GM23338 (cell line): Measurements from ENCODE around the gene BNIP1. TPM values are rescaled to one million over a fixed set of nuclear protein-coding genes. Genes with fewer than 3 reads are reported as not detected.

ENCODE experiments used
- ATAC-seq: fragments of 200-7000 bp; cut with Tn5 transposase; 3 replicates; pipeline ENCODE4 v1.9.1; 2020
- DNase-seq: peaks from one replicate; pipeline ENCODE4 v3.0.0-alpha.2; 2015; ENCODE audit warnings: low spot score
- H2AFZ ChIP-seq: fragments of 200-600 bp; sonication (generic); 2 replicates; pipeline ENCODE4 v1.8.0; 2016; ENCODE audit warnings: antibody characterized with exemption, mild to moderate bottlenecking, moderate library complexity
- H3F3A ChIP-seq: fragments of 200-600 bp; sonication (generic); replicated peaks from 2 replicates; pipeline ENCODE4 v1.8.0; 2017; ENCODE audit warnings: antibody characterized with exemption, mixed run types, low read depth
- H3K27ac ChIP-seq: fragments of 200-600 bp; sonication (generic); 2 replicates; pipeline ENCODE4 v1.6.1; 2016; ENCODE audit warnings: low read depth
- H3K27me3 ChIP-seq: fragments of 200-600 bp; sonication (generic); 2 replicates; pipeline ENCODE4 v1.8.0; 2016; ENCODE audit warnings: mild to moderate bottlenecking, mixed run types, moderate library complexity; ENCODE audit not compliant: insufficient read depth
- H3K36me3 ChIP-seq: fragments of 200-600 bp; sonication (generic); 2 replicates; pipeline ENCODE4 v1.8.0; 2016; ENCODE audit warnings: mild to moderate bottlenecking; ENCODE audit not compliant: insufficient read depth
- H3K4me1 ChIP-seq: fragments of 200-600 bp; sonication (generic); 2 replicates; pipeline ENCODE4 v1.8.0; 2016; ENCODE audit warnings: mild to moderate bottlenecking, moderate library complexity; ENCODE audit not compliant: insufficient read depth
- H3K4me2 ChIP-seq: fragments of 200-600 bp; sonication (generic); 2 replicates; pipeline ENCODE4 v1.7.1; 2017; ENCODE audit warnings: mixed run types
- H3K4me3 ChIP-seq: fragments of 200-600 bp; sonication (generic); 2 replicates; pipeline ENCODE4 v1.6.1; 2016; ENCODE audit warnings: mixed run types
- H3K79me2 ChIP-seq: fragments of 200-600 bp; sonication (generic); replicated peaks from 2 replicates; pipeline ENCODE4 v1.8.0; 2017; ENCODE audit warnings: mild to moderate bottlenecking; ENCODE audit not compliant: insufficient read depth
- H3K9me2 ChIP-seq: fragments of 200-600 bp; sonication (generic); 2 replicates; pipeline ENCODE4 v1.8.0; 2017; ENCODE audit not compliant: insufficient read depth
- H4K20me1 ChIP-seq: fragments of 200-600 bp; sonication (generic); replicated peaks from 2 replicates; pipeline ENCODE4 v1.8.0; 2017; ENCODE audit warnings: mild to moderate bottlenecking; ENCODE audit not compliant: insufficient read depth
- H3K27ac Mint-ChIP-seq: 2 replicates; pipeline ENCODE4 v1.8.0; 2020; ENCODE audit warnings: inconsistent platforms, mild to moderate bottlenecking, moderate library complexity, mixed read lengths
- H3K27me3 Mint-ChIP-seq: 3 replicates; pipeline ENCODE4 v1.8.0; 2022; ENCODE audit warnings: low read depth, mild to moderate bottlenecking, moderate library complexity, mixed read lengths, inconsistent platforms; ENCODE audit not compliant: insufficient read depth, poor library complexity
- H3K36me3 Mint-ChIP-seq: 3 replicates; pipeline ENCODE4 v1.8.0; 2021; ENCODE audit warnings: low read depth, mild to moderate bottlenecking, inconsistent platforms, moderate library complexity, mixed read lengths
- H3K4me1 Mint-ChIP-seq: 3 replicates; pipeline ENCODE4 v1.8.0; 2020; ENCODE audit warnings: mild to moderate bottlenecking, inconsistent platforms, mixed read lengths
- H3K4me3 Mint-ChIP-seq: 3 replicates; pipeline ENCODE4 v1.8.0; 2021; ENCODE audit warnings: moderate library complexity, mild to moderate bottlenecking, inconsistent platforms, mixed read lengths
- H3K9me3 Mint-ChIP-seq: 3 replicates; pipeline ENCODE4 v1.8.0; 2020; ENCODE audit warnings: moderate library complexity, mild to moderate bottlenecking, inconsistent platforms, mixed read lengths
- CREB1 ChIP-seq: fragments of 250-450 bp; sonication (Bioruptor Pico); IDR thresholded peaks from 2 replicates; pipeline ENCODE4 v1.5.0; 2020; ENCODE audit warnings: low read depth, mild to moderate bottlenecking, moderate library complexity
- ETS1 ChIP-seq: IDR thresholded peaks from 2 replicates; pipeline ENCODE4 v1.6.1; 2016; ENCODE audit warnings: antibody characterized with exemption
- EZH2 ChIP-seq: fragments of 200-600 bp; sonication (generic); IDR thresholded peaks from one replicate; pipeline ENCODE4 v1.8.0; 2017; ENCODE audit warnings: antibody characterized with exemption, mild to moderate bottlenecking, low read depth; ENCODE audit not compliant: unreplicated experiment
- EZH2phosphoT487 ChIP-seq: fragments of 200-600 bp; sonication (generic); IDR thresholded peaks from one replicate; pipeline ENCODE4 v1.8.1; 2018; ENCODE audit warnings: antibody characterized with exemption; ENCODE audit not compliant: unreplicated experiment
- JUNB ChIP-seq: IDR thresholded peaks from one replicate; pipeline ENCODE4 v1.6.1; 2016; ENCODE audit warnings: antibody characterized with exemption; ENCODE audit not compliant: unreplicated experiment
- NANOG ChIP-seq: IDR thresholded peaks from 2 replicates; pipeline ENCODE4 v1.6.1; 2016; ENCODE audit warnings: antibody characterized with exemption, borderline replicate concordance
- POLR2AphosphoS5 ChIP-seq: IDR thresholded peaks from 2 replicates; pipeline ENCODE4 v1.6.1; 2016; ENCODE audit warnings: antibody characterized with exemption, low read depth
- STAT1 ChIP-seq: IDR thresholded peaks from one replicate; pipeline ENCODE4 v1.6.1; 2016; ENCODE audit warnings: antibody characterized with exemption; ENCODE audit not compliant: unreplicated experiment
- ZNF114 ChIP-seq: fragments of 250-450 bp; sonication (Bioruptor Pico); IDR thresholded peaks from 2 replicates; pipeline ENCODE4 v1.5.0; 2020; ENCODE audit warnings: mild to moderate bottlenecking, moderate library complexity
- ZNF331 ChIP-seq: fragments of 250-450 bp; sonication (Bioruptor Pico); IDR thresholded peaks from 2 replicates; pipeline ENCODE4 v1.5.0; 2020; ENCODE audit warnings: low read depth, mild to moderate bottlenecking, moderate library complexity
- polyA plus RNA-seq: library from polyadenylated mRNA; unstranded; fragments of >200 nt; fragmentation: Nextera tagmentation; extraction: Ambion mirVana; gene quantifications from 2 replicates; pipeline ENCODE4 v1.2.1, GENCODE V29; 2016
- total RNA-seq: library from RNA; depleted of rRNA; stranded (reverse); fragments of >200 nt; shearing (Covaris generic); gene quantifications from 2 replicates; pipeline ENCODE4 v1.2.3, GENCODE V29; 2014
- TF ChIP-seq, protein P1 (sequence below), 2 experiments: fragments of 200-600 bp in 1 of 2; sonication (generic) in 1 of 2; conservative IDR thresholded peaks; 2 replicates each; pipeline versions ENCODE4 v1.5.1 to v1.6.1; 2016 to 2017; ENCODE audit warnings: antibody characterized with exemption in 2 of 2, low read depth in 2 of 2, mild to moderate bottlenecking in 2 of 2, moderate library complexity in 1 of 2
- TF ChIP-seq, protein P2 (sequence below): IDR thresholded peaks from one replicate; pipeline ENCODE4 v1.6.1; 2018; ENCODE audit warnings: antibody characterized with exemption; ENCODE audit not compliant: unreplicated experiment
- TF ChIP-seq, protein P3 (sequence below): fragments of 250-450 bp; sonication (Bioruptor Pico); IDR thresholded peaks from 2 replicates; pipeline ENCODE4 v1.5.0; 2020; ENCODE audit warnings: mild to moderate bottlenecking, moderate library complexity

The BNIP1 gene
- total and polyA plus RNA-seq, 2 experiments from 2014 or later, result 12.1 to 17.0 TPM

DNA sequence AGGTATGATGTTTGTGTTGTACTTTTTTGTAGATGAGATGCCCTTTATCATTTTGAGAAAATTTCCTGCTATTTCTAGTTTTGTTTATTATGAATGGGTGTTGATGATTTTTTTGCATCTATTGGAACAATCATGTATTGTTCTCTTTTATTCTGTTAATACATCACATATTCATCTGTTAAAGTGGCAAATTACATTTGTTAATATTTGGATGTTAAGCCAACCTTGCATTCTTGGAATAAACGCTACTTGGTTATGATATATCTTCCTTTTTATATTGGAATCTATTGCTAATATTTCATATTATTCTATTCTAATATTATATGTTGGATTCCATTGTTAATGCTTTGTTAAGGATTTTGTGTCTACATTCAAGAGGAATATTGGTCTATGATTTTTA is 24.6 kb upstream of the BNIP1 start:
- no peak for TF ChIP-seq ZNF331 (CRISPR knock-in tag)
- no peak for TF ChIP-seq JUNB
- TF ChIP-seq EZH2phosphoT487, result no peak
- TF ChIP-seq, protein P1, sequence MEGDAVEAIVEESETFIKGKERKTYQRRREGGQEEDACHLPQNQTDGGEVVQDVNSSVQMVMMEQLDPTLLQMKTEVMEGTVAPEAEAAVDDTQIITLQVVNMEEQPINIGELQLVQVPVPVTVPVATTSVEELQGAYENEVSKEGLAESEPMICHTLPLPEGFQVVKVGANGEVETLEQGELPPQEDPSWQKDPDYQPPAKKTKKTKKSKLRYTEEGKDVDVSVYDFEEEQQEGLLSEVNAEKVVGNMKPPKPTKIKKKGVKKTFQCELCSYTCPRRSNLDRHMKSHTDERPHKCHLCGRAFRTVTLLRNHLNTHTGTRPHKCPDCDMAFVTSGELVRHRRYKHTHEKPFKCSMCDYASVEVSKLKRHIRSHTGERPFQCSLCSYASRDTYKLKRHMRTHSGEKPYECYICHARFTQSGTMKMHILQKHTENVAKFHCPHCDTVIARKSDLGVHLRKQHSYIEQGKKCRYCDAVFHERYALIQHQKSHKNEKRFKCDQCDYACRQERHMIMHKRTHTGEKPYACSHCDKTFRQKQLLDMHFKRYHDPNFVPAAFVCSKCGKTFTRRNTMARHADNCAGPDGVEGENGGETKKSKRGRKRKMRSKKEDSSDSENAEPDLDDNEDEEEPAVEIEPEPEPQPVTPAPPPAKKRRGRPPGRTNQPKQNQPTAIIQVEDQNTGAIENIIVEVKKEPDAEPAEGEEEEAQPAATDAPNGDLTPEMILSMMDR (conservative IDR thresholded peaks at IDR 0.05; ENCODE audit: low read depth in 2 of 2), result no peak
- no peak for TF ChIP-seq NANOG
- TF ChIP-seq CREB1 (CRISPR knock-in tag), result no peak
- TF ChIP-seq, protein P2, sequence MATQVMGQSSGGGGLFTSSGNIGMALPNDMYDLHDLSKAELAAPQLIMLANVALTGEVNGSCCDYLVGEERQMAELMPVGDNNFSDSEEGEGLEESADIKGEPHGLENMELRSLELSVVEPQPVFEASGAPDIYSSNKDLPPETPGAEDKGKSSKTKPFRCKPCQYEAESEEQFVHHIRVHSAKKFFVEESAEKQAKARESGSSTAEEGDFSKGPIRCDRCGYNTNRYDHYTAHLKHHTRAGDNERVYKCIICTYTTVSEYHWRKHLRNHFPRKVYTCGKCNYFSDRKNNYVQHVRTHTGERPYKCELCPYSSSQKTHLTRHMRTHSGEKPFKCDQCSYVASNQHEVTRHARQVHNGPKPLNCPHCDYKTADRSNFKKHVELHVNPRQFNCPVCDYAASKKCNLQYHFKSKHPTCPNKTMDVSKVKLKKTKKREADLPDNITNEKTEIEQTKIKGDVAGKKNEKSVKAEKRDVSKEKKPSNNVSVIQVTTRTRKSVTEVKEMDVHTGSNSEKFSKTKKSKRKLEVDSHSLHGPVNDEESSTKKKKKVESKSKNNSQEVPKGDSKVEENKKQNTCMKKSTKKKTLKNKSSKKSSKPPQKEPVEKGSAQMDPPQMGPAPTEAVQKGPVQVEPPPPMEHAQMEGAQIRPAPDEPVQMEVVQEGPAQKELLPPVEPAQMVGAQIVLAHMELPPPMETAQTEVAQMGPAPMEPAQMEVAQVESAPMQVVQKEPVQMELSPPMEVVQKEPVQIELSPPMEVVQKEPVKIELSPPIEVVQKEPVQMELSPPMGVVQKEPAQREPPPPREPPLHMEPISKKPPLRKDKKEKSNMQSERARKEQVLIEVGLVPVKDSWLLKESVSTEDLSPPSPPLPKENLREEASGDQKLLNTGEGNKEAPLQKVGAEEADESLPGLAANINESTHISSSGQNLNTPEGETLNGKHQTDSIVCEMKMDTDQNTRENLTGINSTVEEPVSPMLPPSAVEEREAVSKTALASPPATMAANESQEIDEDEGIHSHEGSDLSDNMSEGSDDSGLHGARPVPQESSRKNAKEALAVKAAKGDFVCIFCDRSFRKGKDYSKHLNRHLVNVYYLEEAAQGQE, result no peak
- TF ChIP-seq, protein P3, sequence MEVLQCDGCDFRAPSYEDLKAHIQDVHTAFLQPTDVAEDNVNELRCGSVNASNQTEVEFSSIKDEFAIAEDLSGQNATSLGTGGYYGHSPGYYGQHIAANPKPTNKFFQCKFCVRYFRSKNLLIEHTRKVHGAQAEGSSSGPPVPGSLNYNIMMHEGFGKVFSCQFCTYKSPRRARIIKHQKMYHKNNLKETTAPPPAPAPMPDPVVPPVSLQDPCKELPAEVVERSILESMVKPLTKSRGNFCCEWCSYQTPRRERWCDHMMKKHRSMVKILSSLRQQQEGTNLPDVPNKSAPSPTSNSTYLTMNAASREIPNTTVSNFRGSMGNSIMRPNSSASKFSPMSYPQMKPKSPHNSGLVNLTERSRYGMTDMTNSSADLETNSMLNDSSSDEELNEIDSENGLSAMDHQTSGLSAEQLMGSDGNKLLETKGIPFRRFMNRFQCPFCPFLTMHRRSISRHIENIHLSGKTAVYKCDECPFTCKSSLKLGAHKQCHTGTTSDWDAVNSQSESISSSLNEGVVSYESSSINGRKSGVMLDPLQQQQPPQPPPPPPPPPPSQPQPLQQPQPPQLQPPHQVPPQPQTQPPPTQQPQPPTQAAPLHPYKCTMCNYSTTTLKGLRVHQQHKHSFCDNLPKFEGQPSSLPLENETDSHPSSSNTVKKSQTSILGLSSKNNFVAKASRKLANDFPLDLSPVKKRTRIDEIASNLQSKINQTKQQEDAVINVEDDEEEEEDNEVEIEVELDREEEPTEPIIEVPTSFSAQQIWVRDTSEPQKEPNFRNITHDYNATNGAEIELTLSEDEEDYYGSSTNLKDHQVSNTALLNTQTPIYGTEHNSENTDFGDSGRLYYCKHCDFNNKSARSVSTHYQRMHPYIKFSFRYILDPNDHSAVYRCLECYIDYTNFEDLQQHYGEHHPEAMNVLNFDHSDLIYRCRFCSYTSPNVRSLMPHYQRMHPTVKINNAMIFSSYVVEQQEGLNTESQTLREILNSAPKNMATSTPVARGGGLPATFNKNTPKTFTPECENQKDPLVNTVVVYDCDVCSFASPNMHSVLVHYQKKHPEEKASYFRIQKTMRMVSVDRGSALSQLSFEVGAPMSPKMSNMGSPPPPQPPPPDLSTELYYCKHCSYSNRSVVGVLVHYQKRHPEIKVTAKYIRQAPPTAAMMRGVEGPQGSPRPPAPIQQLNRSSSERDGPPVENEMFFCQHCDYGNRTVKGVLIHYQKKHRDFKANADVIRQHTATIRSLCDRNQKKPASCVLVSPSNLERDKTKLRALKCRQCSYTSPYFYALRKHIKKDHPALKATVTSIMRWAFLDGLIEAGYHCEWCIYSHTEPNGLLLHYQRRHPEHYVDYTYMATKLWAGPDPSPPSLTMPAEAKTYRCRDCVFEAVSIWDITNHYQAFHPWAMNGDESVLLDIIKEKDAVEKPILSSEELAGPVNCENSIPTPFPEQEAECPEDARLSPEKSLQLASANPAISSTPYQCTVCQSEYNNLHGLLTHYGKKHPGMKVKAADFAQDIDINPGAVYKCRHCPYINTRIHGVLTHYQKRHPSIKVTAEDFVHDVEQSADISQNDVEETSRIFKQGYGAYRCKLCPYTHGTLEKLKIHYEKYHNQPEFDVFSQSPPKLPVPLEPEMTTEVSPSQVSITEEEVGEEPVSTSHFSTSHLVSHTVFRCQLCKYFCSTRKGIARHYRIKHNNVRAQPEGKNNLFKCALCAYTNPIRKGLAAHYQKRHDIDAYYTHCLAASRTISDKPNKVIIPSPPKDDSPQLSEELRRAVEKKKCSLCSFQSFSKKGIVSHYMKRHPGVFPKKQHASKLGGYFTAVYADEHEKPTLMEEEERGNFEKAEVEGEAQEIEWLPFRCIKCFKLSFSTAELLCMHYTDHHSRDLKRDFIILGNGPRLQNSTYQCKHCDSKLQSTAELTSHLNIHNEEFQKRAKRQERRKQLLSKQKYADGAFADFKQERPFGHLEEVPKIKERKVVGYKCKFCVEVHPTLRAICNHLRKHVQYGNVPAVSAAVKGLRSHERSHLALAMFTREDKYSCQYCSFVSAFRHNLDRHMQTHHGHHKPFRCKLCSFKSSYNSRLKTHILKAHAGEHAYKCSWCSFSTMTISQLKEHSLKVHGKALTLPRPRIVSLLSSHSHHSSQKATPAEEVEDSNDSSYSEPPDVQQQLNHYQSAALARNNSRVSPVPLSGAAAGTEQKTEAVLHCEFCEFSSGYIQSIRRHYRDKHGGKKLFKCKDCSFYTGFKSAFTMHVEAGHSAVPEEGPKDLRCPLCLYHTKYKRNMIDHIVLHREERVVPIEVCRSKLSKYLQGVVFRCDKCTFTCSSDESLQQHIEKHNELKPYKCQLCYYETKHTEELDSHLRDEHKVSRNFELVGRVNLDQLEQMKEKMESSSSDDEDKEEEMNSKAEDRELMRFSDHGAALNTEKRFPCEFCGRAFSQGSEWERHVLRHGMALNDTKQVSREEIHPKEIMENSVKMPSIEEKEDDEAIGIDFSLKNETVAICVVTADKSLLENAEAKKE (CRISPR knock-in tag), result no peak
- TF ChIP-seq EZH2, result no peak
- no peak for TF ChIP-seq ZNF114 (CRISPR knock-in tag)
- TF ChIP-seq POLR2AphosphoS5, result no peak
- TF ChIP-seq STAT1, result no peak
- TF ChIP-seq ETS1, result no peak
- Histone ChIP-seq H2AFZ (no peak overlapping the region), H3K4me3 (no peak overlapping the region), H3K79me2 (no peaks in the 10 kb centered on the region), H3K4me1 (no peaks in the 10 kb centered on the region), H3K27me3 (no peaks in the 10 kb centered on the region), H3K9me2 (no peaks in the 10 kb centered on the region), H3F3A (no peaks in the 10 kb centered on the region), H3K4me2 (no peak overlapping the region), H3K27ac (no peak overlapping the region), H3K36me3 (no peaks in the 10 kb centered on the region; the same call in 1 of the 2 replicates), H4K20me1 (no peaks in the 10 kb centered on the region)
- ATAC-seq (no peak), DNase-seq (no peak)
- no peak overlapping the region for H3K27ac Mint-ChIP-seq
- peaks cover 2% of the 10 kb centered on the region for H3K27me3 Mint-ChIP-seq
- no peaks in the 10 kb centered on the region for H3K4me1 Mint-ChIP-seq
- H3K36me3 Mint-ChIP-seq, result no peaks in the 10 kb centered on the region
- no peak overlapping the region for H3K4me3 Mint-ChIP-seq
- peaks cover 9% of the 10 kb centered on the region for H3K9me3 Mint-ChIP-seq
